IPS-18c (cell line): ENCODE data around the gene CT45A6.
"Not testable (repeated sequence)": the region's sequence is repeated elsewhere in the genome, so short reads cannot be mapped to it uniquely, and the experiment has no call there.

Source experiments
- H3K4me3 ChIP-seq: 2 replicates; pipeline ENCODE4 v1.7.0; 2013; ENCODE audit warnings: low read depth, mild to moderate bottlenecking, low read length, moderate library complexity; ENCODE audit not compliant: insufficient read depth
- H3K9me3 ChIP-seq: one replicate; pipeline ENCODE4 v1.6.1; 2013; ENCODE audit warnings: mild to moderate bottlenecking, low read length, moderate library complexity; ENCODE audit not compliant: control insufficient read depth, insufficient read depth

Gene CT45A6

GRCh38 chrX:135802687-135803086, at the start of gene CT45A6:
Gene CT45A6 (minus strand): TSS chrX:135802787. CDS start chrX:135798993, 3,794 bp downstream.
- not testable (repeated sequence) for H3K9me3 ChIP-seq, H3K4me3 ChIP-seq

GRCh38 chrX:135837180-135837579, 34.6 kb upstream of the CT45A6 start, which contains the start of gene CT45A7:
Gene CT45A7 (minus strand): TSS chrX:135837280. CDS start chrX:135833533, 3,747 bp downstream.
- H3K4me3 ChIP-seq, H3K9me3 ChIP-seq: not testable (repeated sequence)

GRCh38 chrX:135819912-135820311, 17.3 kb upstream of the CT45A6 start, which contains the start of gene CT45A2:
Gene CT45A2 (minus strand): TSS chrX:135820012. CDS start chrX:135816265, 3,747 bp downstream.
- H3K9me3 ChIP-seq, H3K4me3 ChIP-seq: not testable (repeated sequence)

GRCh38 chrX:135785403-135785802, 17.2 kb downstream of the CT45A6 start, which contains the start of gene CT45A5:
Gene CT45A5 (minus strand): TSS chrX:135785503. CDS start chrX:135781729, 3,774 bp downstream.
- H3K4me3 ChIP-seq, H3K9me3 ChIP-seq: not testable (repeated sequence)

- not testable (repeated sequence) for H3K9me3 ChIP-seq, H3K4me3 ChIP-seq
Measured at GRCh38 chrX:135768091-135768490, 34.5 kb downstream of the CT45A6 start, which contains the start of gene CT45A3. Gene CT45A3 (minus strand): TSS chrX:135768191. CDS start chrX:135764444, 3,747 bp downstream.

GRCh38 chrX:135744739-135745138, 57.8 kb downstream of the CT45A6 start:
- not testable (repeated sequence) for H3K9me3 ChIP-seq

More at GRCh38 chrX:135744739-135745138, 57.8 kb downstream of the CT45A6 start:
- H3K4me3 ChIP-seq = not testable (repeated sequence)
